H7 (cell line): ENCODE results near the gene UNC119. TPM values are rescaled to one million over a fixed set of nuclear protein-coding genes. Genes with fewer than 3 reads are reported as not detected.

Experiments used
- DNase-seq: peaks from one replicate; pipeline ENCODE4 v3.0.0; 2012
- H3K27me3 ChIP-seq: 2 replicates; pipeline ENCODE4 v1.6.0; 2011; ENCODE audit warnings: mild to moderate bottlenecking, low read length; ENCODE audit not compliant: control insufficient read depth, insufficient read depth
- H3K36me3 ChIP-seq: replicated peaks from 2 replicates; pipeline ENCODE4 v1.5.1; 2011; ENCODE audit warnings: low read length; ENCODE audit not compliant: control insufficient read depth, insufficient read depth
- H3K4me3 ChIP-seq: 2 replicates; pipeline ENCODE4 v1.5.1; 2011; ENCODE audit warnings: low read depth, mild to moderate bottlenecking, control low read depth, low read length, moderate library complexity; ENCODE audit not compliant: insufficient read depth
- total RNA-seq: library from RNA; depleted of rRNA; stranded (reverse); fragments of >200 nt; shearing (Covaris generic); gene quantifications from 2 replicates; pipeline ENCODE4 v1.2.3, GENCODE V29; 2014

The UNC119 gene
- total RNA-seq, 1 experiment from 2014 or later: 87.6 TPM

GRCh38 chr17:28509789-28510188, 42.6 kb downstream of the UNC119 start:
- Histone ChIP-seq H3K36me3 (no peaks in the 10 kb centered on the region), H3K4me3 (no peak overlapping the region), H3K27me3 (no peaks in the 10 kb centered on the region)
- no peak for DNase-seq

GRCh38 chr17:28508211-28508724, 44.2 kb downstream of the UNC119 start:
- DNase-seq: no peak
- no peak overlapping the region for H3K4me3 ChIP-seq
- no peaks in the 10 kb centered on the region for H3K36me3 ChIP-seq
- no peaks in the 10 kb centered on the region for H3K27me3 ChIP-seq

DNA sequence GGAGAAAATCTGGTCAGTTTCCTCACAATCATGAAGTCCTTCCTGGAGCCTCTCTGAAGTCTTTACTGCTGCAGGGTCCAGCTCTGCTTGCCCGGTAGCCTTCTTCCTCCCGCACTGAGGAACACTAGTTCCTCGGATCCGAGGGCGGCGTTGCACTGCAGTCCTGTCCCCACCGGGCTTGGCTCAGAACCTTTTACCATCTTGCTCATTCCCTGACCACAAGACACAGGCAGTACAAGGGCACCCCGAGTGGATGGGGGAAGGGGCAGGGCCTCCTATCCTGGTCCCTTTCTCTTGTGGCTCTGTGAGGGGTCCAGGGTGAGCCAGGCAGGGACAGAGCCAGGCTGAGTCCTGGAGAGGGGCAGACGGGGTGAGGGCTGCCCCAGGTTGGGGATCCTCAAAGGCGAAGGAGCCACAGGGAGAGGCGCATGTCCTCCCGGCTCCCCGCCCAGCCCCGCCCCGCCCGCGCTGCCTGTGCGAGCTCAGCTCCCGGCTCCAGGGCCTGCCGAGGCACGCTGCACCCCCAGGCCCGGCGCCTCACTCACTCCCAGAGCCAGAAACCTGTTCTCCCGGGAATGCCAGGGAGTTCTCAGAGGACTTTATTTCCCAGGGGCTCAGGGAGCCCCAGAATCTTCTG, 44.7 kb downstream of the UNC119 start:
- Histone ChIP-seq H3K4me3 (no peak overlapping the region), H3K27me3 (no peaks in the 10 kb centered on the region), H3K36me3 (no peaks in the 10 kb centered on the region)
- DNase-seq: peak; percentile 92

DNA sequence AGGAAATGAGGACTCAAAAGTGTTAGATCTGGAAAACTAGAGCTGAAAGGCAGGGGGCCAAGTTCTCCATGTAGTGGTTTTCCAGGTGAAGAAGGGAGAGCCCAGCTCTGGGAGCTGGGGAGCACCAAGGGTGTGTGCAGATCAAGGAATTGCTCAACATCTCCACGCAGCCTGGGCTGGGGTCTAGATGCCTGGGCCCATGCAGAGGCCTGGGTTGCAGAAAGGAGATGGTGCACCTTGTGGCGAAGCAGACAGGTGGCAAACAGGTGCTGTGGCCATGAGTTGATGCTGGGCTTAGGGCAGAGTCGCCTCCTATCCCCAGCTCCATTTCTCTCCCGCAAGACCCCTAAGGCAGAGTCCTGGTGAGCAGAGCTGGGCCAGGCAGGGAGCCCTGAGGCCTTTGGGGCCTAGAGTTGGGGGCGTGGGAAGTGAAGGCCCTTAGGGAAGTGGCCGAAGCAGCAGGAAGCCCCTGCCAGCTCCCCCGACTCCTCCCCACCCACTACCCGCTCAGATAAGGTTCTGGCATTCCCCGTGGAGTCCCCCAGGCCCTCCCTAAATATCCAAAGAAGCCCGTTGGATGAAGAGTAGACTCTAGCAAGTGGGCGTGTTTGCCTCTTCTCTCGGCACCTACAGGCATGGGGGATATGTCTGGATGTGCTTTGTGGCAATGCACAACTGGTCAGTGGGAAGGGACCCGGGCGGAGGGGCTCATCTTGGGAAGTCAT, 45.5 kb downstream of the UNC119 start:
- no peak overlapping the region for H3K4me3 ChIP-seq
- DNase-seq: no peak
- H3K36me3 ChIP-seq: no peaks in the 10 kb centered on the region
- no peaks in the 10 kb centered on the region for H3K27me3 ChIP-seq

DNA sequence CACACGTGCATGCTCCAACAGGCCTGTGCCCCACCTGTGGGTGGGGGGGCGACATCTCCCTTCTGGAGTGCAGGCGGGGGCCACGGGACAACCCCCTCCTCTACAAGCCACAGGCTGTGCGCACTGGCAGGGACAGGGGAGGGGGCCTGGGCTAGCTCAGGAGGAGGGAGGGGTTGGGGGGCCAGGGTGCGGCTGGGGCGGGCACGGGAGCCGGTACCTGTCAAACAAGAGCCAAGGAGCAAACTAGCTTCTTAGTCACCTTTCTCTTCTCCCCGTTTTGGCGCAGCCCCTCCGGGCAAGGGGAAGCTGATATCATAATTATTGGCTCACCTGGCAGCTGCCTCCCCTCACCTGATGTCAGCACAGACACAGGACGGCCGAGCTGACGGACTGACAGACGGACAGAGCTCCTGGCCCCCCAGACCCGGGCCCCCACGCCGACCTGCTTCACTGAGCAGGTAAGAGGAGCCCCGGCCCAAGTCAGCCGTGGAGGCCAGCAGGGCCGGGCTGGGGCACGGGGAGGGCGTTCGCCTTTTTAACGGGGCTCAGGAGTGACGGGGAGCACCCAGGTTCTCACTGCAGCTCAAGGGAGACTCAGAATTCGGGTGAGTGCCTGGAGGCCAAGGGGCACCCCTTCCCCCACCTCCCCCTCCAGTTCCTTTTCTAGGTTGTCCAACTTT, 46.3 kb downstream of the UNC119 start, which contains the start of gene FOXN1:
TSS of gene FOXN1 (plus strand) at position 363 of the 680 bp plus-strand sequence. CDS start 17,622 bp downstream, outside the sequence.
- Histone ChIP-seq H3K27me3 (no peaks in the 10 kb centered on the region), H3K4me3 (no peak within 1 kb of the TSS), H3K36me3 (no peaks in the 10 kb centered on the region)
- no peak for DNase-seq

DNA sequence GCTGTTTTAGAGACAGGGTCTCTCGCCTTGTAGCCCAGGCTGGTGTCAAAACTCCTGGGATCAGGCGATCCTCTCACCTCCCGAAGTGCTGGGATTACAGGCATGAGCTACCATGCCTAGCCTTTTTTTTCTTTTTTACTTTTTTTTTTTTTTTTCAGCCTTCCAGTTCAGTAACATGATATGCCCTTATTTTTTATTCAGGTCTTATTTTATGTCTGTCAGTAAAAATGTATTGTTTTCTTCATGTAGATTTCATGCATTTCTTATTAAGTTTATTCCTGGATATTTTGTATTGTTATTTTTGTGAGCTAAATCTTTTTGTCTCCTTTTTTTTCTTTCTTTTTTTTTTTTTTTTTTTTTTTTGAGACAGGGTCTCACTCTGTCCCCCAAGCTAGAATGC, 49.0 kb downstream of the UNC119 start:
- no peak for DNase-seq
- H3K27me3 ChIP-seq: no peaks in the 10 kb centered on the region
- no peaks in the 10 kb centered on the region for H3K36me3 ChIP-seq

GRCh38 chr17:28501421-28502284, 50.8 kb downstream of the UNC119 start:
- H3K4me3 ChIP-seq: no peak overlapping the region
- DNase-seq: no peak
- H3K36me3 ChIP-seq: no peaks in the 10 kb centered on the region
- H3K27me3 ChIP-seq: no peaks in the 10 kb centered on the region

More for the DNA sequence above, 49.0 kb downstream of the UNC119 start:
- no peak overlapping the region for H3K4me3 ChIP-seq

DNA sequence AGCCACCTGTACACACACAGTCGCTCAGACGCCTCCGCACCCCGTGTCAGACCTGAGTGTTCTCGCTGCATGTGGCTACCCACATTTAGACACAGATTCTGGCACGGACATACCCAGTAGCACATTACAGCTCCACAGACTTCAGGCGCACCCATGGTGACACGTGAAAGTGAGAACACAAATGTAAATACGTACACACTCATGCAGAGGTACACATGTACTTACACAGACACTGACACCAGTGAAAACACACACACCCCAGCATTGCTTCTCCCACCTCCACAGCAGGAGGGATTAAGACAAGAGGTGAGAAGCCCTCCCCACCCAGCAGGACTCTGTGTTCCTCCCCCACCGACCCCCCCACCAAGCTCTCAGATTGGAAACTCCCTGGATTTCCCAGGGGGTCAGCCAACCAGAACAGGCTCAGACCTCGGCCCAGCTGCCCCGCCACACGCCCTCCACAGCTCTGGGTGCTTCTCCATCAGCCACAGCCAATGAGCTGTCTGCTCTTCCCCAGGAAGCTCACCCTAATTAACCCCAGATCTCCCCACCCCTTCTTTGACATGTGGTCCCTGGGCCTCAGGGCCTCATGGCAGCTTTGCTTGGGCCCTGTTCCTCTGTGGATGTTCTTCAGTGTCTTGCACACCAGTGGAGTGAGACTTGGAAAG, 51.6 kb downstream of the UNC119 start:
- no peaks in the 10 kb centered on the region for H3K27me3 ChIP-seq
- peak; percentile 73 for DNase-seq
- H3K36me3 ChIP-seq: no peaks in the 10 kb centered on the region
- no peak overlapping the region for H3K4me3 ChIP-seq

- no peaks in the 10 kb centered on the region for H3K36me3 ChIP-seq
- DNase-seq: no peak
These were observed 52.6 kb downstream of the UNC119 start for GRCh38 chr17:28499684-28500357.

GRCh38 chr17:28499364-28499664, 53.1 kb downstream of the UNC119 start:
- peak; percentile 59 for DNase-seq
- H3K27me3 ChIP-seq: no peaks in the 10 kb centered on the region
- H3K4me3 ChIP-seq: no peak overlapping the region
- no peaks in the 10 kb centered on the region for H3K36me3 ChIP-seq

More at GRCh38 chr17:28499684-28500357, 52.6 kb downstream of the UNC119 start:
- Histone ChIP-seq H3K4me3 (no peak overlapping the region), H3K27me3 (no peaks in the 10 kb centered on the region)

- Histone ChIP-seq H3K27me3 (no peaks in the 10 kb centered on the region), H3K4me3 (no peak overlapping the region), H3K36me3 (no peaks in the 10 kb centered on the region)
- DNase-seq: peak; percentile 57
These were observed 53.6 kb downstream of the UNC119 start for GRCh38 chr17:28498652-28499363.

GRCh38 chr17:28497931-28498330, 54.5 kb downstream of the UNC119 start:
- no peaks in the 10 kb centered on the region for H3K27me3 ChIP-seq
- DNase-seq: peak; percentile 83
- no peak overlapping the region for H3K4me3 ChIP-seq
- H3K36me3 ChIP-seq: no peaks in the 10 kb centered on the region
